HG03196 (cell line): ENCODE measurements around the gene AQP6.

ENCODE experiments used
- ATAC-seq: cut with Tn5 transposase; IDR thresholded peaks from one replicate; pipeline ENCODE4 v1.9.1; 2021; ENCODE audit not compliant: unreplicated experiment

Gene AQP6

DNA sequence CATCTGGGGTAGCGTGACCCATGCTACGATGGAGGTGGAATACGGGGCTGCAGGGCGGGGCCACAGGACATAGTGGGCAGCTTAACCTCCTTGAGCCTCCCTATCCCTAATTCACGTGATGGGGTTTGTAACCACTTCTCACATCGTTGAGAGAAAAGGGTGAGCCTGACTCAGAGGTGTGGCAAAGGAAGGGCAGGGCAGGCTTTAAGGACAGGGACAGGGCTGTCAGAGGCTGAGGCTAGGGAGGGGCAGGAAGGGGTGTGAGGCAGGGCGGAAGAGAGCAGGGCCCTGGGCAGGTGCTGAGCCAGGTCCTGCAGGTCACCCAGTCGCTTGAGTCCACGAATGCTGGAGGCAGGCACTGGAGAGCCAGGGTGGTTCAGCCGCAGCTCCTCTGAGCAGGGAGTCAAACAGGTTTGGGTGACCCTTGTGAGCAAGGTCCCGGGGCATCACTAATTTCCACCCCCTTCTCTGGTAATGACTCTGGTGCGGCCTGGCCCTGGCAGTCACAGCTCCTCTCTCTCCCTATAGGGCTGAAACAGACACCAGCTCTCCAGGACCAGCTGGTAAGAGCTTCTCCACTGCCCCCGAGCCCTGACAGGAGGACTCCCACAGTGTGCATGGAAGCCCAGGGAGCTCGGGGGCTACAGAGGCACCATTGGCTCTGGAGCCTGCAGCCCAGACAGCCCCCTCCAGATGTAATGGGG is 29.7 kb upstream of the AQP6 start:
- no peak for ATAC-seq

GRCh38 chr12:49943625-49943960 is 29.2 kb upstream of the AQP6 start:
- ATAC-seq, result no peak

GRCh38 chr12:49944046-49944445 is 28.7 kb upstream of the AQP6 start:
- no peak for ATAC-seq

DNA sequence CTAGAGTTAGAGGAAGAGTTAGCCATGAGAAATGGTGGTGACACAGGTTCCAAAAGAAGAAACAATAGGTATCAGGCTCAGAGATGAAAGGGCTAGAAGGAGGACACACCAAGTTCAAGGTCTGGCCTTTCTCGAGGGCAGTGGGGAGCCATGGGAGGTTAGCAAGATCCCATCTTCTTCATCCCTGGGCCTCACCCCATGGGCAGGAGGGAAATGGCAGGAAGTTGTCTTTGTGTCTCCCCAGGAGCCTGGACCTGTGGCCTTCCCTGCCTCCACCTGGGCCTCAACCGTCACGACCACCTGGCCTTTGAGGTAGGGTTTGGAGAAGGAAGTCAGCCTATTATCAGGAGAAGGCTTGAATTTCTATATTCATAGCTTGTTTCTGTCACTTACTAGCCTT is 28.0 kb upstream of the AQP6 start:
- ATAC-seq, result no peak

DNA sequence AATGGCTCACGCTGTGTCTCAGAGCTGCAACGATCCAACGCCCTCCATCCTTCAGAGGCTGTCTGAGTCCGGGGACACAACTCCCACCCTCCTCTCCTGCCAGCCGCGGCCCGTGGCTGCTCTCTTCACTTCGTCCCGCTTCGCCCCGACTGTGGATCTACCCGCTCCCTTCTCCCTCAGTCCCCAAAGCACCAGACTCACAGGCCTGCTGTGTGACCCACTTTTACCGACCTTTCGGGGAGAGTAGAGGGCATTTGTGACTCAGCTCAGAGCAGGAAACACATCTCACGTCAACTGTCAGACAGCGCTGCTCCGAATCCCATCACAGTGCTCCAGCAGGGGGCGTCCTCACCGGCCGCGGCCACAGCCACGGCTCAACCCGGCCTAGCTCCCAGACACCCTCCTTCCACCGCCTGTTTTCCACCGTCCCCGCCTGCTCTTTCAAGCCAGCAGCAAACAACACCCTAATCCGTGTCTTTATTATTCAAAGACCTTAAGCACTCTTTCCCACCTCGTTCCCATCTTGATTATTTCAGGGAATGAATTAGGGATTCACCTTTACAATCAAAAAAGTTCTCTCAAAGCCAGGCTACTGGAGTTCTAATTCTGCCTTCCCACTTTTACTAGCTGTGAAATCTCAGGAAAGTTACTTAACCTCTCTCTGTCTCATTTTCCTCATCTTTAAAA is 27.2 kb upstream of the AQP6 start:
- peak; percentile 65 for ATAC-seq

DNA sequence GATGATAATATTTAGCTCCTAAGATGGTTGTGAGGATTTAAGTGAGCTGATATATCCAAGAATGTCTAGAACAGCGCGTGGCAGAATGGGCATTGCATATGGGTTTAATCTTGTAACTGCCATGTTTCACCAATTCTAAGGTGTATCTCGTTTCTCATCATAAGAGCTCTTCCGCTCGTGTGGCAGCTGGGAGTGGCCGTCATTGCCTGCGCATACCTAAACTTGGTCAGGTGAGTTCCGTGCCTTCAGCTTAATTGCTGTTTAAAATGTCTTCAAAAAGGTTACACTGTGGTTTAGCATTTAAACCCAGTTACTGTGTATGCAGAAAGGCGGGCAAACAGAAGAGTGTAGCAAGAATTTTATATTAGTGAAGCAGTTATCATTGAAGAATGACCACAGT is 26.7 kb upstream of the AQP6 start:
- no peak for ATAC-seq

GRCh38 chr12:49946497-49946896 is 26.2 kb upstream of the AQP6 start:
- no peak for ATAC-seq

GRCh38 chr12:49947593-49948226 is 25.0 kb upstream of the AQP6 start:
- ATAC-seq, result no peak

GRCh38 chr12:49948866-49949845 is 23.6 kb upstream of the AQP6 start:
- no peak for ATAC-seq

DNA sequence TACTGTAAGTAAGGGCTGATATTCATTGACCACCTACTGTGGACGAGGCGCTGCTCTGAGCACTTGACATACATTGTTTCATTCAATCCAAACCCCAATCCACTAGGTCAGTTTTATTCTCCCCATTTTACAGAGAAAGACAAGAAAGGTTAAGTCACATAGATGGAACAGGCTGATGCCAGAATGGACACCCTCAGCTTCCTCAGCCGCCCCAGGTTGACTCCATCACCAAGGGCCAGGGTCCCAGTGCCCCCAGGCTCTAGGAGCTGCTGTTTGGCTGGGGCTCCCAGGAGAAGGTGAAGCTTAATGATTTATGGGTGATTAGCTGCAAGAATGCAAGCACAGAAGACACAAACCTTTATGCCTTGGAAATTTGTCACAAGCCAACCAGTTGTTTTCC is 22.9 kb upstream of the AQP6 start:
- no peak for ATAC-seq

GRCh38 chr12:49950273-49951251 is 22.2 kb upstream of the AQP6 start, which contains the start of gene AQP2:
Gene AQP2, plus strand, starts transcription at chr12:49950737. Its CDS starts 94 bp downstream, at chr12:49950831.
- no peak for ATAC-seq

DNA sequence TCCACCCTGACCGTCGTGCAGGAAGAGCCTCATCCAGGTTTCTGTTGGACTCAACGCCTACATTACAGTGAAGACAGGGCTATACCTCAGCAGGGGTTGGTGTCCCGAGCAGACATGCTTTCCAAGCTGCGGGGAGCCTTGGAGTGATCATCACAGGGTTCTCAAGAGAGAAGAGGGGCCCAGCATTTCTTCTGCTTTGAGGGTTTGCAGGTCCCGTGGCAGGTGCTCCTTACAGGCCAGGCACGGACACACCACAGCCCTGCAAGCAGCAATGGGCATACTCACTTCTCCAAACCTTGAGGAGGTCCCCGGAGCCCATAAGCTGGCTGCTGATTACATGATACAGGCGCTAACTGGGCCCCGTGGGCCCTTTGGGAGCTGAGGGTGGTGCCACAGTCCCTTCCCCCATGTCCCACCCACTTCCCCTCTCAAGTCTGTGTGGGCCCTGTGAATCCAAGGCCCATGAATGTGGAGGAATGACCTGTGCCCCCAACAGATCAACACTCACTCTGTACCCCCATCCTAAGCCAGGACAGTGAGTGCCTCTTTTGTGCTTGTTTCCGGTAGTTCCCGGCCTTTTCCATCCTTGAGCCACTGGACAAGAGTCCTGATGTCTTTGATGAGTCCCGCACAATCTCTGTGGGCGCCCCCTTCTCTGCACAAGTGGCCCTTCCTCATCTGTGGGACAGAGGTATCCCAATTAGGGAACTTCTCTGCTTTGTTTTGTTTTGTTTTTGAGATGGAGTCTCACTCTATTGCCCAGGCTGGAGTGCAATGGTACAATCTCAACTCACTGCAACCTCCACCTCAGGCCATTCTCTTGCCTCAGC is 21.1 kb upstream of the AQP6 start:
- ATAC-seq, result no peak

- no peak for ATAC-seq
Observed at GRCh38 chr12:49952391-49953055, 20.2 kb upstream of the AQP6 start.

- ATAC-seq, result no peak
Observed at GRCh38 chr12:49953151-49953550, 19.6 kb upstream of the AQP6 start.

DNA sequence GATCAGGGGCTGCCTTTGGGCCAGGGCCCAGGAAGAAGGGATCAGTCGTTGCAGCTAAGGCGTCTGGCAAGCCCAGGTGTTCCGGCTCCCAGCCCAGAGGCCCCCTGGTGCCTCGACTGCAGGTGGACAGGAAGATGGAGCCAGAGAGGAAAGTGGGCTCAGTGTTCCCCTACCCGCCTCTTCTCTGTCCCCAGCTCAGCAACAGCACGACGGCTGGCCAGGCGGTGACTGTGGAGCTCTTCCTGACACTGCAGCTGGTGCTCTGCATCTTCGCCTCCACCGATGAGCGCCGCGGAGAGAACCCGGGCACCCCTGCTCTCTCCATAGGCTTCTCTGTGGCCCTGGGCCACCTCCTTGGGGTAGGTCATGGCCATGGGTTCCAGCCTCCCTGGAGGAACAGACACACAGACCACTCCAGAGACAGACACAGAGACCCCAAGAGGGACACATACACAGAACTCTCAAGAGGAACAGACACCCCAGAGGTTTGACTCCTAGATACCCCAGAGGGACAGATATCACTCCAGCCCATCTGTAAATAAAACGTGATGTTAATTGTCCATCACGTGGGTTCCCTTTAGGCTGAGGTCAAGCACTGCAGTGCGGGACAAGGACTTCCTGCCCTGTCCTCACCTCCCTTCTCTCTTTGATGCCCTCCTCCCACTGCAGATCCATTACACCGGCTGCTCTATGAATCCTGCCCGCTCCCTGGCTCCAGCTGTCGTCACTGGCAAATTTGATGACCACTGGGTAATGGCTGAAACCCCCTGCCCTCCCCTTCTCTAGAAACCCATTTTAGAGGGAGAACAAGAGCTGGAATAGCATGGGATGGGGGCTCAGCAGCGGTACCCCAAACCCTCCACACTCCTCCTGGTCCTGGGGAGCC is 18.5 kb upstream of the AQP6 start:
- ATAC-seq, result no peak

DNA sequence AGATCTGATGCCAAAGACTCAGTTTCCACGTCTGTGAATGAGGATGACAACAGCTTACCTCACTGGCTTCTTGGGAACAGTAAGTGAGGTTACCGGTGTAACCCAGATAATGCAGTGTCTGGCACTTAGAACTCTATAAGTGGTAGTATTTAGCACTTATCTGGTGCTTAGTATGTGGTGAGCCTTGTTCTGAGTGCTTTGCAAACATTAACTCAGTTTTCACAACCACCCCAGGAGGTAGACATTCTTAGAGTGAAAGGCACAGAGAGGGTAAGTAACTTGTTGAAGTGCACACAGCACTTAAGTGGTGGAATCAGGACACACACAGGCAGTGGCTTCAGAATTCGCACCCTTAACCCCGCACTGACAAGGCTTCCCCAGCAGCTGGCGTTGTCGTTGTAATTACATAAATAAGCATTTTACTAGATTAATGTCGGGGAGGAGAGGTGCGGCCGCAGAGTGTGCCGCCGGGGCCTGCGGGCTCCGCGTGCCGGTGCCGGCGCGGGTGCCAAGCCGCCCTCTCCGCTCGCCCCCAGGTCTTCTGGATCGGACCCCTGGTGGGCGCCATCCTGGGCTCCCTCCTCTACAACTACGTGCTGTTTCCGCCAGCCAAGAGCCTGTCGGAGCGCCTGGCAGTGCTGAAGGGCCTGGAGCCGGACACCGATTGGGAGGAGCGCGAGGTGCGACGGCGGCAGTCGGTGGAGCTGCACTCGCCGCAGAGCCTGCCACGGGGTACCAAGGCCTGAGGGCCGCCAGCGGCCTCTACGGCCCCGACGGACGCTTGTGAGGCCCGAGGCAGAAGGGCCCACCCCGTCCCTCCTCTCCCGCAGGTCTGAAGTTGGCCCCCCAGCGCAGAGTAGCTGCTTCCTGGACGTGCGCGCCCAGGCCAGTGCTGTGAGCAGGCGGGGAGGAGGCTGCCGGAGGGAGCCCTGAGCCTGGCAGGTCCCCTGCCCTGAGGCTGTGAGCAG is 17.6 kb upstream of the AQP6 start:
- no peak for ATAC-seq
